Measurements from ENCODE around the gene PTAFR.
A peak's percentile ranks its signal among the peaks of the same experiment; 100 is the strongest.

The PTAFR gene

GRCh38 chr1:28173151-28173979 is 3.1 kb downstream of the PTAFR start:
- Histone ChIP-seq H3K79me2 (ENCODE audit: low read length) (no peaks in the 10 kb centered on the region), H3K9ac (ENCODE audit: low read length) (no peak overlapping the region), H3K4me2 (ENCODE audit: low read depth, low read length) (peak overlapping the region; percentile 31; the same call in 1 of the 2 replicates), H3F3A (ENCODE audit: insufficient read depth, low read length) (peaks cover 26% of the 10 kb centered on the region), H3K9me3 (replicated peaks; ENCODE audit: insufficient read depth, low read length) (no peaks in the 10 kb centered on the region), H2AFZ (ENCODE audit: low read length) (no peak overlapping the region), H3K36me3 (replicated peaks; ENCODE audit: insufficient read depth, low read length) (no peaks in the 10 kb centered on the region), H4K20me1 (ENCODE audit: insufficient read depth, low read length) (no peaks in the 10 kb centered on the region), H3K27me3 (replicated peaks; ENCODE audit: insufficient read depth, low read length) (no peaks in the 10 kb centered on the region), H3K27ac (ENCODE audit: low read length) (peak overlapping the region; percentile 44; the same call in 1 of the 2 replicates), H3K9me2 (replicated peaks; ENCODE audit: insufficient read depth, low read length) (no peaks in the 10 kb centered on the region), H3K4me1 (ENCODE audit: low read length) (peaks cover 41% of the 10 kb centered on the region), H3K4me3 (ENCODE audit: low read length) (no peak overlapping the region)
- DNase-seq: no peak
- TF ChIP-seq, protein P1, sequence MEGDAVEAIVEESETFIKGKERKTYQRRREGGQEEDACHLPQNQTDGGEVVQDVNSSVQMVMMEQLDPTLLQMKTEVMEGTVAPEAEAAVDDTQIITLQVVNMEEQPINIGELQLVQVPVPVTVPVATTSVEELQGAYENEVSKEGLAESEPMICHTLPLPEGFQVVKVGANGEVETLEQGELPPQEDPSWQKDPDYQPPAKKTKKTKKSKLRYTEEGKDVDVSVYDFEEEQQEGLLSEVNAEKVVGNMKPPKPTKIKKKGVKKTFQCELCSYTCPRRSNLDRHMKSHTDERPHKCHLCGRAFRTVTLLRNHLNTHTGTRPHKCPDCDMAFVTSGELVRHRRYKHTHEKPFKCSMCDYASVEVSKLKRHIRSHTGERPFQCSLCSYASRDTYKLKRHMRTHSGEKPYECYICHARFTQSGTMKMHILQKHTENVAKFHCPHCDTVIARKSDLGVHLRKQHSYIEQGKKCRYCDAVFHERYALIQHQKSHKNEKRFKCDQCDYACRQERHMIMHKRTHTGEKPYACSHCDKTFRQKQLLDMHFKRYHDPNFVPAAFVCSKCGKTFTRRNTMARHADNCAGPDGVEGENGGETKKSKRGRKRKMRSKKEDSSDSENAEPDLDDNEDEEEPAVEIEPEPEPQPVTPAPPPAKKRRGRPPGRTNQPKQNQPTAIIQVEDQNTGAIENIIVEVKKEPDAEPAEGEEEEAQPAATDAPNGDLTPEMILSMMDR (IDR thresholded peaks at IDR 0.05; ENCODE audit: low read length): no peak
- no peak for TF ChIP-seq EZH2phosphoT487 (IDR thresholded peaks at IDR 0.05; ENCODE audit: low read length)
- no peak for TF ChIP-seq EZH2 (optimal IDR thresholded peaks at IDR 0.05; ENCODE audit: low read depth, low read length)

DNA sequence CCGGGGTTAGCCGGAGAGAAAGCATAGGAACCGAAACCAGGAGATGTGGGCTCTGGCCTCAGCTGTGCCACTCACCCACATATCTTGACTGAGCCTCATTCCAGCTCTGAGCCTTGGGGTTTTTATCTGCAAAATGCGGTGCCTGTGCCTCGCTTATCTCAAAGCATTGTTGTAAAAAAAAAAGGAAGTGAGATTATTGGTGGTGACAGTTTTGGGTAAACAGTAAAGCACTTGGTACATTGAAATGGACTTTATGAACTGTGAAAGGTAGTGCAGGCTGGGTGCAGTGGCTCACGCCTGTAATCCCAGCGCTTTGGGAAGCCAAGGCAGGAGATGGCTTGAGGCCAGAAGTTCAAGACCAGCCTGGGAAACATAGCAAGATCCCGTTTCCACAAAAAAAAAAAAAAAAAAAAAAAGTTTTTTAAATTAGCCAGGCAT is 3.8 kb downstream of the PTAFR start:
- no peaks in the 10 kb centered on the region for H3K27me3 ChIP-seq (replicated peaks; ENCODE audit: insufficient read depth, low read length)
- peak overlapping the region; percentile 44; the same call in 1 of the 2 replicates for H3K27ac ChIP-seq (ENCODE audit: low read length)
- no peaks in the 10 kb centered on the region for H3K79me2 ChIP-seq (ENCODE audit: low read length)
- H3K4me2 ChIP-seq (ENCODE audit: low read depth, low read length): peak overlapping the region; percentile 31
- no peak overlapping the region for H3K9ac ChIP-seq (ENCODE audit: low read length)
- H3K9me3 ChIP-seq (replicated peaks; ENCODE audit: insufficient read depth, low read length): no peaks in the 10 kb centered on the region
- H2AFZ ChIP-seq (ENCODE audit: low read length): no peak overlapping the region
- no peak for TF ChIP-seq EZH2 (optimal IDR thresholded peaks at IDR 0.05; ENCODE audit: low read depth, low read length)
- no peak for TF ChIP-seq EZH2phosphoT487 (IDR thresholded peaks at IDR 0.05; ENCODE audit: low read length)
- TF ChIP-seq, protein P1 (IDR thresholded peaks at IDR 0.05; ENCODE audit: low read length): no peak
- peaks cover 26% of the 10 kb centered on the region for H3F3A ChIP-seq (ENCODE audit: insufficient read depth, low read length)
- no peaks in the 10 kb centered on the region for H3K9me2 ChIP-seq (replicated peaks; ENCODE audit: insufficient read depth, low read length)
- no peak overlapping the region for H3K4me3 ChIP-seq (ENCODE audit: low read length)
- H3K4me1 ChIP-seq (ENCODE audit: low read length): peaks cover 43% of the 10 kb centered on the region
- DNase-seq: peak; percentile 86
- H4K20me1 ChIP-seq (ENCODE audit: insufficient read depth, low read length): no peaks in the 10 kb centered on the region
- H3K36me3 ChIP-seq (replicated peaks; ENCODE audit: insufficient read depth, low read length): no peaks in the 10 kb centered on the region

DNA sequence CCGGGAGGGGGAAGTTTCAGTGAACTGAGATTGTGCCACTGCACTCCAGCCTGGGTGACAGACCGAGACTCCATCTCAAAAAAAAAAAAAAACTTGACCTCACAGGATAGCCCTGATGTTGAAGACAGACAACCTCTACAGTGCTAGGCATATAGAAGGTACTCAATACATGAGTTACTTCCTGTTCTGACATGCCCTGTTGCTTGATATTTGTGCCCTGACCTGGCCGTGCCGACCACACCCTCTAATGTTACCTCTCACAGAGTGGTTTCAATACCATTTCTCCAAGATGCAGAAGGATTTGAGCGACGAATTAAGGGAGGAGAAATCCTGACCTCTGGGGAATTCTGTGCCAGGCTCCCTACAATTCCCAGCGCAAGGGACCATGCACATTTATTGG is 5.2 kb downstream of the PTAFR start:
- no peaks in the 10 kb centered on the region for H4K20me1 ChIP-seq (ENCODE audit: insufficient read depth, low read length)
- H3K4me2 ChIP-seq (ENCODE audit: low read depth, low read length): no peak overlapping the region
- H2AFZ ChIP-seq (ENCODE audit: low read length): no peak overlapping the region
- H3K4me3 ChIP-seq (ENCODE audit: low read length): no peak overlapping the region
- H3K27me3 ChIP-seq (replicated peaks; ENCODE audit: insufficient read depth, low read length): no peaks in the 10 kb centered on the region
- H3K4me1 ChIP-seq (ENCODE audit: low read length): peaks cover 43% of the 10 kb centered on the region
- no peaks in the 10 kb centered on the region for H3K36me3 ChIP-seq (replicated peaks; ENCODE audit: insufficient read depth, low read length)
- no peak for DNase-seq
- H3F3A ChIP-seq (ENCODE audit: insufficient read depth, low read length): peaks cover 26% of the 10 kb centered on the region
- H3K9ac ChIP-seq (ENCODE audit: low read length): no peak overlapping the region
- H3K9me2 ChIP-seq (replicated peaks; ENCODE audit: insufficient read depth, low read length): no peaks in the 10 kb centered on the region
- H3K9me3 ChIP-seq (replicated peaks; ENCODE audit: insufficient read depth, low read length): no peaks in the 10 kb centered on the region
- TF ChIP-seq EZH2 (optimal IDR thresholded peaks at IDR 0.05; ENCODE audit: low read depth, low read length): no peak
- TF ChIP-seq, protein P1 (IDR thresholded peaks at IDR 0.05; ENCODE audit: low read length): no peak
- no peak for TF ChIP-seq EZH2phosphoT487 (IDR thresholded peaks at IDR 0.05; ENCODE audit: low read length)
- H3K27ac ChIP-seq (ENCODE audit: low read length): no peak overlapping the region
- no peaks in the 10 kb centered on the region for H3K79me2 ChIP-seq (ENCODE audit: low read length)
